HEK293 (cell line): ENCODE results near the gene INF2.
A peak's percentile ranks its signal among the peaks of the same experiment; 100 is the strongest.

Source experiments
- EGR2 ChIP-seq: fragments of 450-650 bp; formaldehyde crosslinking; IDR thresholded peaks from 2 replicates; pipeline ENCODE4 v1.5.1; 2016; ENCODE audit warnings: low read depth, missing biosample characterization, missing genetic modification characterization
- ELK4 ChIP-seq: IDR thresholded peaks from 2 replicates; pipeline ENCODE4 v1.6.1; 2011; ENCODE audit warnings: mild to moderate bottlenecking, low read depth, low read length, borderline replicate concordance
- GLIS2 ChIP-seq: fragments of 450-650 bp; formaldehyde crosslinking; IDR thresholded peaks from 2 replicates; pipeline ENCODE4 v1.5.1; 2016; ENCODE audit warnings: missing biosample characterization, missing genetic modification characterization
- HOXA7 ChIP-seq: sonication (generic); formaldehyde crosslinking; IDR thresholded peaks from 2 replicates; pipeline ENCODE4 v1.8.1; 2022; ENCODE audit warnings: missing genetic modification reagents, borderline replicate concordance
- IKZF3 ChIP-seq: fragments of 450-650 bp; IDR thresholded peaks from 2 replicates; pipeline ENCODE4 v1.5.0; 2018; ENCODE audit warnings: missing biosample characterization, mild to moderate bottlenecking, missing genetic modification characterization, moderate library complexity
- KLF1 ChIP-seq: fragments of 450-650 bp; formaldehyde crosslinking; IDR thresholded peaks from 2 replicates; pipeline ENCODE4 v1.5.1; 2016; ENCODE audit warnings: missing biosample characterization, missing genetic modification characterization
- SCRT2 ChIP-seq: fragments of 450-650 bp; formaldehyde crosslinking; IDR thresholded peaks from 2 replicates; pipeline ENCODE4 v1.5.1; 2016; ENCODE audit warnings: missing biosample characterization, missing genetic modification characterization
- ZBTB6 ChIP-seq: fragments of 450-650 bp; formaldehyde crosslinking; IDR thresholded peaks from 2 replicates; pipeline ENCODE4 v1.5.1; 2017; ENCODE audit warnings: missing biosample characterization, missing genetic modification characterization
- ZEB2 ChIP-seq: fragments of 450-650 bp; formaldehyde crosslinking; IDR thresholded peaks from 2 replicates; pipeline ENCODE4 v1.5.1; 2016; ENCODE audit warnings: missing biosample characterization, missing genetic modification characterization
- ZNF223 ChIP-seq: fragments of 450-650 bp; formaldehyde crosslinking; IDR thresholded peaks from 2 replicates; pipeline ENCODE4 v1.5.1; 2016; ENCODE audit warnings: missing biosample characterization, missing genetic modification characterization
- ZNF23 ChIP-seq: fragments of 450-650 bp; formaldehyde crosslinking; IDR thresholded peaks from 2 replicates; pipeline ENCODE4 v1.5.1; 2016; ENCODE audit warnings: missing biosample characterization, missing genetic modification characterization, borderline replicate concordance
- ZNF324 ChIP-seq: fragments of 450-650 bp; formaldehyde crosslinking; IDR thresholded peaks from 2 replicates; pipeline ENCODE4 v1.5.1; 2016; ENCODE audit warnings: missing biosample characterization, missing genetic modification characterization
- ZNF341 ChIP-seq: fragments of 450-650 bp; formaldehyde crosslinking; IDR thresholded peaks from 2 replicates; pipeline ENCODE4; 2016; ENCODE audit warnings: low read depth, missing biosample characterization, missing genetic modification characterization
- ZNF391 ChIP-seq: fragments of 450-650 bp; formaldehyde crosslinking; IDR thresholded peaks from 2 replicates; pipeline ENCODE4 v1.5.1; 2016; ENCODE audit warnings: low read depth, missing biosample characterization, missing genetic modification characterization, borderline replicate concordance
- ZNF404 ChIP-seq: fragments of 450-650 bp; formaldehyde crosslinking; IDR thresholded peaks from 2 replicates; pipeline ENCODE4 v1.5.1; 2017; ENCODE audit warnings: missing biosample characterization, missing genetic modification characterization
- ZNF501 ChIP-seq: fragments of 450-650 bp; formaldehyde crosslinking; IDR thresholded peaks from 2 replicates; pipeline ENCODE4 v1.5.1; 2016; ENCODE audit warnings: missing biosample characterization, missing genetic modification characterization
- ZNF530 ChIP-seq: fragments of 450-650 bp; formaldehyde crosslinking; IDR thresholded peaks from 2 replicates; pipeline ENCODE4 v1.5.1; 2016; ENCODE audit warnings: low read depth, missing biosample characterization, missing genetic modification characterization
- ZNF623 ChIP-seq: fragments of 450-650 bp; formaldehyde crosslinking; IDR thresholded peaks from 2 replicates; pipeline ENCODE4 v1.5.1; 2016; ENCODE audit warnings: missing biosample characterization, missing genetic modification characterization
- TF ChIP-seq, protein P1 (sequence below): fragments of 450-650 bp; formaldehyde crosslinking; IDR thresholded peaks from 2 replicates; pipeline ENCODE4 v1.5.0; 2017; ENCODE audit warnings: missing biosample characterization, missing genetic modification characterization, borderline replicate concordance
- TF ChIP-seq, protein P2 (sequence below): fragments of 450-650 bp; formaldehyde crosslinking; IDR thresholded peaks from 2 replicates; pipeline ENCODE4 v1.5.1; 2016; ENCODE audit warnings: missing biosample characterization, missing genetic modification characterization
- TF ChIP-seq, protein P3 (sequence below): fragments of 450-650 bp; formaldehyde crosslinking; IDR thresholded peaks from 2 replicates; pipeline ENCODE4 v1.5.1; 2016; ENCODE audit warnings: missing biosample characterization, missing genetic modification characterization

INF2 gene

GRCh38 chr14:104752735-104753527, 63.5 kb downstream of the INF2 start, which contains the start of gene SIVA1 (continued):
- TF ChIP-seq, protein P1, sequence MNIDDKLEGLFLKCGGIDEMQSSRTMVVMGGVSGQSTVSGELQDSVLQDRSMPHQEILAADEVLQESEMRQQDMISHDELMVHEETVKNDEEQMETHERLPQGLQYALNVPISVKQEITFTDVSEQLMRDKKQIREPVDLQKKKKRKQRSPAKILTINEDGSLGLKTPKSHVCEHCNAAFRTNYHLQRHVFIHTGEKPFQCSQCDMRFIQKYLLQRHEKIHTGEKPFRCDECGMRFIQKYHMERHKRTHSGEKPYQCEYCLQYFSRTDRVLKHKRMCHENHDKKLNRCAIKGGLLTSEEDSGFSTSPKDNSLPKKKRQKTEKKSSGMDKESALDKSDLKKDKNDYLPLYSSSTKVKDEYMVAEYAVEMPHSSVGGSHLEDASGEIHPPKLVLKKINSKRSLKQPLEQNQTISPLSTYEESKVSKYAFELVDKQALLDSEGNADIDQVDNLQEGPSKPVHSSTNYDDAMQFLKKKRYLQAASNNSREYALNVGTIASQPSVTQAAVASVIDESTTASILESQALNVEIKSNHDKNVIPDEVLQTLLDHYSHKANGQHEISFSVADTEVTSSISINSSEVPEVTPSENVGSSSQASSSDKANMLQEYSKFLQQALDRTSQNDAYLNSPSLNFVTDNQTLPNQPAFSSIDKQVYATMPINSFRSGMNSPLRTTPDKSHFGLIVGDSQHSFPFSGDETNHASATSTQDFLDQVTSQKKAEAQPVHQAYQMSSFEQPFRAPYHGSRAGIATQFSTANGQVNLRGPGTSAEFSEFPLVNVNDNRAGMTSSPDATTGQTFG (tag by site-specific recombination), result no peak
- no peak for TF ChIP-seq ZNF23 (tag by site-specific recombination)
- peak; percentile 58; the same call in 1 of the 2 replicates for TF ChIP-seq GLIS2 (tag by site-specific recombination)
- TF ChIP-seq ZNF324 (tag by site-specific recombination), result peak; percentile 81; the same call in 1 of the 2 replicates
- no peak for TF ChIP-seq ELK4
- peak; percentile 26; the same call in 1 of the 2 replicates for TF ChIP-seq IKZF3 (tag by site-specific recombination)
- no peak for TF ChIP-seq HOXA7 (CRISPR knock-in tag)
- TF ChIP-seq KLF1 (tag by site-specific recombination), result peak; percentile 82
- TF ChIP-seq ZNF404 (tag by site-specific recombination), result no peak
- TF ChIP-seq ZNF530 (tag by site-specific recombination), result no peak
- peak; percentile 7; the same call in 1 of the 2 replicates for TF ChIP-seq ZBTB6 (tag by site-specific recombination)
- peak; percentile 95 for TF ChIP-seq EGR2 (tag by site-specific recombination)
- TF ChIP-seq, protein P2, sequence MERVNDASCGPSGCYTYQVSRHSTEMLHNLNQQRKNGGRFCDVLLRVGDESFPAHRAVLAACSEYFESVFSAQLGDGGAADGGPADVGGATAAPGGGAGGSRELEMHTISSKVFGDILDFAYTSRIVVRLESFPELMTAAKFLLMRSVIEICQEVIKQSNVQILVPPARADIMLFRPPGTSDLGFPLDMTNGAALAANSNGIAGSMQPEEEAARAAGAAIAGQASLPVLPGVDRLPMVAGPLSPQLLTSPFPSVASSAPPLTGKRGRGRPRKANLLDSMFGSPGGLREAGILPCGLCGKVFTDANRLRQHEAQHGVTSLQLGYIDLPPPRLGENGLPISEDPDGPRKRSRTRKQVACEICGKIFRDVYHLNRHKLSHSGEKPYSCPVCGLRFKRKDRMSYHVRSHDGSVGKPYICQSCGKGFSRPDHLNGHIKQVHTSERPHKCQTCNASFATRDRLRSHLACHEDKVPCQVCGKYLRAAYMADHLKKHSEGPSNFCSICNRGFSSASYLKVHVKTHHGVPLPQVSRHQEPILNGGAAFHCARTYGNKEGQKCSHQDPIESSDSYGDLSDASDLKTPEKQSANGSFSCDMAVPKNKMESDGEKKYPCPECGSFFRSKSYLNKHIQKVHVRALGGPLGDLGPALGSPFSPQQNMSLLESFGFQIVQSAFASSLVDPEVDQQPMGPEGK (tag by site-specific recombination), result peak; percentile 89
- no peak for TF ChIP-seq ZNF623 (tag by site-specific recombination)
- TF ChIP-seq ZNF501 (tag by site-specific recombination), result peak; percentile 85
- TF ChIP-seq ZNF341 (tag by site-specific recombination), result peak; percentile 95
- peak; percentile 78 for TF ChIP-seq ZEB2 (tag by site-specific recombination)
- 0 out of 2 replicates have a peak, but pooled peaks have one; percentile 11 for TF ChIP-seq ZNF223
- TF ChIP-seq SCRT2 (tag by site-specific recombination), result no peak
- no peak for TF ChIP-seq ZNF391 (tag by site-specific recombination)
- TF ChIP-seq, protein P3, sequence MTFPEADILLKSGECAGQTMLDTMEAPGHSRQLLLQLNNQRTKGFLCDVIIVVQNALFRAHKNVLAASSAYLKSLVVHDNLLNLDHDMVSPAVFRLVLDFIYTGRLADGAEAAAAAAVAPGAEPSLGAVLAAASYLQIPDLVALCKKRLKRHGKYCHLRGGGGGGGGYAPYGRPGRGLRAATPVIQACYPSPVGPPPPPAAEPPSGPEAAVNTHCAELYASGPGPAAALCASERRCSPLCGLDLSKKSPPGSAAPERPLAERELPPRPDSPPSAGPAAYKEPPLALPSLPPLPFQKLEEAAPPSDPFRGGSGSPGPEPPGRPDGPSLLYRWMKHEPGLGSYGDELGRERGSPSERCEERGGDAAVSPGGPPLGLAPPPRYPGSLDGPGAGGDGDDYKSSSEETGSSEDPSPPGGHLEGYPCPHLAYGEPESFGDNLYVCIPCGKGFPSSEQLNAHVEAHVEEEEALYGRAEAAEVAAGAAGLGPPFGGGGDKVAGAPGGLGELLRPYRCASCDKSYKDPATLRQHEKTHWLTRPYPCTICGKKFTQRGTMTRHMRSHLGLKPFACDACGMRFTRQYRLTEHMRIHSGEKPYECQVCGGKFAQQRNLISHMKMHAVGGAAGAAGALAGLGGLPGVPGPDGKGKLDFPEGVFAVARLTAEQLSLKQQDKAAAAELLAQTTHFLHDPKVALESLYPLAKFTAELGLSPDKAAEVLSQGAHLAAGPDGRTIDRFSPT (tag by site-specific recombination), result peak; percentile 94
